GM23338 (cell line): Measurements from ENCODE around the gene B4GALT3. TPM values are rescaled to one million over a fixed set of nuclear protein-coding genes. Genes with fewer than 3 reads are reported as not detected.

Source experiments
- CREB1 ChIP-seq: fragments of 250-450 bp; sonication (Bioruptor Pico); IDR thresholded peaks from 2 replicates; pipeline ENCODE4 v1.5.0; 2020; ENCODE audit warnings: low read depth, mild to moderate bottlenecking, moderate library complexity
- JUNB ChIP-seq: IDR thresholded peaks from one replicate; pipeline ENCODE4 v1.6.1; 2016; ENCODE audit warnings: antibody characterized with exemption; ENCODE audit not compliant: unreplicated experiment
- ZNF114 ChIP-seq: fragments of 250-450 bp; sonication (Bioruptor Pico); IDR thresholded peaks from 2 replicates; pipeline ENCODE4 v1.5.0; 2020; ENCODE audit warnings: mild to moderate bottlenecking, moderate library complexity
- ZNF331 ChIP-seq: fragments of 250-450 bp; sonication (Bioruptor Pico); IDR thresholded peaks from 2 replicates; pipeline ENCODE4 v1.5.0; 2020; ENCODE audit warnings: low read depth, mild to moderate bottlenecking, moderate library complexity
- polyA plus RNA-seq: library from polyadenylated mRNA; unstranded; fragments of >200 nt; fragmentation: Nextera tagmentation; extraction: Ambion mirVana; gene quantifications from 2 replicates; pipeline ENCODE4 v1.2.1, GENCODE V29; 2016
- total RNA-seq: library from RNA; depleted of rRNA; stranded (reverse); fragments of >200 nt; shearing (Covaris generic); gene quantifications from 2 replicates; pipeline ENCODE4 v1.2.3, GENCODE V29; 2014
- TF ChIP-seq, protein P1 (sequence below): fragments of 250-450 bp; sonication (Bioruptor Pico); IDR thresholded peaks from 2 replicates; pipeline ENCODE4 v1.5.0; 2020; ENCODE audit warnings: mild to moderate bottlenecking, moderate library complexity
- TF ChIP-seq, protein P2 (sequence below): IDR thresholded peaks from one replicate; pipeline ENCODE4 v1.6.1; 2018; ENCODE audit warnings: antibody characterized with exemption; ENCODE audit not compliant: unreplicated experiment
- TF ChIP-seq, protein P3 (sequence below): IDR thresholded peaks from 2 replicates; pipeline ENCODE4 v1.6.1; 2016; ENCODE audit warnings: antibody characterized with exemption

Gene B4GALT3
- total and polyA plus RNA-seq, 2 experiments from 2014 or later = 24.2 to 35.8 TPM

DNA sequence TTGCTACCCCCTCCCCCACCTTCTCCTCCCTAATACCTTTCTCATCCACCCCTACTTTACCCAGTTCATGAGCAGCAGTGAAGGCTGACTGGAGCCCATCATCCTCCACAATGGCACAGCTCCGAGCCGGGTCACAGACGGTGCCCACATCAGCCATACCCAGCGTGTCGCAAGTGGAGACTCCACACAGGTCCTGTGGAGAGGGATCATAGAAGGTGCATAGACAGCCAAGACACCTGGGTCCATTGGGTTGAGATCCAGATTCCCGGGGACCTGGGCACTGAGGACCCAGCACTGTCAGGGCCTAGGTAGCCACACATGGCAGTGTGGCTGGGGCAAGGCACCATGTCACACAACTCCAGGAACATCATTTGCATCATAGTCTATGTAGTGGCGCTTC lies 18.8 kb upstream of the B4GALT3 start (continued):
- TF ChIP-seq, protein P1, sequence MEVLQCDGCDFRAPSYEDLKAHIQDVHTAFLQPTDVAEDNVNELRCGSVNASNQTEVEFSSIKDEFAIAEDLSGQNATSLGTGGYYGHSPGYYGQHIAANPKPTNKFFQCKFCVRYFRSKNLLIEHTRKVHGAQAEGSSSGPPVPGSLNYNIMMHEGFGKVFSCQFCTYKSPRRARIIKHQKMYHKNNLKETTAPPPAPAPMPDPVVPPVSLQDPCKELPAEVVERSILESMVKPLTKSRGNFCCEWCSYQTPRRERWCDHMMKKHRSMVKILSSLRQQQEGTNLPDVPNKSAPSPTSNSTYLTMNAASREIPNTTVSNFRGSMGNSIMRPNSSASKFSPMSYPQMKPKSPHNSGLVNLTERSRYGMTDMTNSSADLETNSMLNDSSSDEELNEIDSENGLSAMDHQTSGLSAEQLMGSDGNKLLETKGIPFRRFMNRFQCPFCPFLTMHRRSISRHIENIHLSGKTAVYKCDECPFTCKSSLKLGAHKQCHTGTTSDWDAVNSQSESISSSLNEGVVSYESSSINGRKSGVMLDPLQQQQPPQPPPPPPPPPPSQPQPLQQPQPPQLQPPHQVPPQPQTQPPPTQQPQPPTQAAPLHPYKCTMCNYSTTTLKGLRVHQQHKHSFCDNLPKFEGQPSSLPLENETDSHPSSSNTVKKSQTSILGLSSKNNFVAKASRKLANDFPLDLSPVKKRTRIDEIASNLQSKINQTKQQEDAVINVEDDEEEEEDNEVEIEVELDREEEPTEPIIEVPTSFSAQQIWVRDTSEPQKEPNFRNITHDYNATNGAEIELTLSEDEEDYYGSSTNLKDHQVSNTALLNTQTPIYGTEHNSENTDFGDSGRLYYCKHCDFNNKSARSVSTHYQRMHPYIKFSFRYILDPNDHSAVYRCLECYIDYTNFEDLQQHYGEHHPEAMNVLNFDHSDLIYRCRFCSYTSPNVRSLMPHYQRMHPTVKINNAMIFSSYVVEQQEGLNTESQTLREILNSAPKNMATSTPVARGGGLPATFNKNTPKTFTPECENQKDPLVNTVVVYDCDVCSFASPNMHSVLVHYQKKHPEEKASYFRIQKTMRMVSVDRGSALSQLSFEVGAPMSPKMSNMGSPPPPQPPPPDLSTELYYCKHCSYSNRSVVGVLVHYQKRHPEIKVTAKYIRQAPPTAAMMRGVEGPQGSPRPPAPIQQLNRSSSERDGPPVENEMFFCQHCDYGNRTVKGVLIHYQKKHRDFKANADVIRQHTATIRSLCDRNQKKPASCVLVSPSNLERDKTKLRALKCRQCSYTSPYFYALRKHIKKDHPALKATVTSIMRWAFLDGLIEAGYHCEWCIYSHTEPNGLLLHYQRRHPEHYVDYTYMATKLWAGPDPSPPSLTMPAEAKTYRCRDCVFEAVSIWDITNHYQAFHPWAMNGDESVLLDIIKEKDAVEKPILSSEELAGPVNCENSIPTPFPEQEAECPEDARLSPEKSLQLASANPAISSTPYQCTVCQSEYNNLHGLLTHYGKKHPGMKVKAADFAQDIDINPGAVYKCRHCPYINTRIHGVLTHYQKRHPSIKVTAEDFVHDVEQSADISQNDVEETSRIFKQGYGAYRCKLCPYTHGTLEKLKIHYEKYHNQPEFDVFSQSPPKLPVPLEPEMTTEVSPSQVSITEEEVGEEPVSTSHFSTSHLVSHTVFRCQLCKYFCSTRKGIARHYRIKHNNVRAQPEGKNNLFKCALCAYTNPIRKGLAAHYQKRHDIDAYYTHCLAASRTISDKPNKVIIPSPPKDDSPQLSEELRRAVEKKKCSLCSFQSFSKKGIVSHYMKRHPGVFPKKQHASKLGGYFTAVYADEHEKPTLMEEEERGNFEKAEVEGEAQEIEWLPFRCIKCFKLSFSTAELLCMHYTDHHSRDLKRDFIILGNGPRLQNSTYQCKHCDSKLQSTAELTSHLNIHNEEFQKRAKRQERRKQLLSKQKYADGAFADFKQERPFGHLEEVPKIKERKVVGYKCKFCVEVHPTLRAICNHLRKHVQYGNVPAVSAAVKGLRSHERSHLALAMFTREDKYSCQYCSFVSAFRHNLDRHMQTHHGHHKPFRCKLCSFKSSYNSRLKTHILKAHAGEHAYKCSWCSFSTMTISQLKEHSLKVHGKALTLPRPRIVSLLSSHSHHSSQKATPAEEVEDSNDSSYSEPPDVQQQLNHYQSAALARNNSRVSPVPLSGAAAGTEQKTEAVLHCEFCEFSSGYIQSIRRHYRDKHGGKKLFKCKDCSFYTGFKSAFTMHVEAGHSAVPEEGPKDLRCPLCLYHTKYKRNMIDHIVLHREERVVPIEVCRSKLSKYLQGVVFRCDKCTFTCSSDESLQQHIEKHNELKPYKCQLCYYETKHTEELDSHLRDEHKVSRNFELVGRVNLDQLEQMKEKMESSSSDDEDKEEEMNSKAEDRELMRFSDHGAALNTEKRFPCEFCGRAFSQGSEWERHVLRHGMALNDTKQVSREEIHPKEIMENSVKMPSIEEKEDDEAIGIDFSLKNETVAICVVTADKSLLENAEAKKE = no peak
- TF ChIP-seq ZNF114 (CRISPR knock-in tag) (no peak), CREB1 (CRISPR knock-in tag) (no peak), ZNF331 (CRISPR knock-in tag) (no peak), JUNB (no peak)
- TF ChIP-seq, protein P2, sequence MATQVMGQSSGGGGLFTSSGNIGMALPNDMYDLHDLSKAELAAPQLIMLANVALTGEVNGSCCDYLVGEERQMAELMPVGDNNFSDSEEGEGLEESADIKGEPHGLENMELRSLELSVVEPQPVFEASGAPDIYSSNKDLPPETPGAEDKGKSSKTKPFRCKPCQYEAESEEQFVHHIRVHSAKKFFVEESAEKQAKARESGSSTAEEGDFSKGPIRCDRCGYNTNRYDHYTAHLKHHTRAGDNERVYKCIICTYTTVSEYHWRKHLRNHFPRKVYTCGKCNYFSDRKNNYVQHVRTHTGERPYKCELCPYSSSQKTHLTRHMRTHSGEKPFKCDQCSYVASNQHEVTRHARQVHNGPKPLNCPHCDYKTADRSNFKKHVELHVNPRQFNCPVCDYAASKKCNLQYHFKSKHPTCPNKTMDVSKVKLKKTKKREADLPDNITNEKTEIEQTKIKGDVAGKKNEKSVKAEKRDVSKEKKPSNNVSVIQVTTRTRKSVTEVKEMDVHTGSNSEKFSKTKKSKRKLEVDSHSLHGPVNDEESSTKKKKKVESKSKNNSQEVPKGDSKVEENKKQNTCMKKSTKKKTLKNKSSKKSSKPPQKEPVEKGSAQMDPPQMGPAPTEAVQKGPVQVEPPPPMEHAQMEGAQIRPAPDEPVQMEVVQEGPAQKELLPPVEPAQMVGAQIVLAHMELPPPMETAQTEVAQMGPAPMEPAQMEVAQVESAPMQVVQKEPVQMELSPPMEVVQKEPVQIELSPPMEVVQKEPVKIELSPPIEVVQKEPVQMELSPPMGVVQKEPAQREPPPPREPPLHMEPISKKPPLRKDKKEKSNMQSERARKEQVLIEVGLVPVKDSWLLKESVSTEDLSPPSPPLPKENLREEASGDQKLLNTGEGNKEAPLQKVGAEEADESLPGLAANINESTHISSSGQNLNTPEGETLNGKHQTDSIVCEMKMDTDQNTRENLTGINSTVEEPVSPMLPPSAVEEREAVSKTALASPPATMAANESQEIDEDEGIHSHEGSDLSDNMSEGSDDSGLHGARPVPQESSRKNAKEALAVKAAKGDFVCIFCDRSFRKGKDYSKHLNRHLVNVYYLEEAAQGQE = no peak
- TF ChIP-seq, protein P3, sequence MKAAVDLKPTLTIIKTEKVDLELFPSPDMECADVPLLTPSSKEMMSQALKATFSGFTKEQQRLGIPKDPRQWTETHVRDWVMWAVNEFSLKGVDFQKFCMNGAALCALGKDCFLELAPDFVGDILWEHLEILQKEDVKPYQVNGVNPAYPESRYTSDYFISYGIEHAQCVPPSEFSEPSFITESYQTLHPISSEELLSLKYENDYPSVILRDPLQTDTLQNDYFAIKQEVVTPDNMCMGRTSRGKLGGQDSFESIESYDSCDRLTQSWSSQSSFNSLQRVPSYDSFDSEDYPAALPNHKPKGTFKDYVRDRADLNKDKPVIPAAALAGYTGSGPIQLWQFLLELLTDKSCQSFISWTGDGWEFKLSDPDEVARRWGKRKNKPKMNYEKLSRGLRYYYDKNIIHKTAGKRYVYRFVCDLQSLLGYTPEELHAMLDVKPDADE = no peak
